ENCODE results near the gene TTC3. TPM values are rescaled to one million over a fixed set of nuclear protein-coding genes. Genes with fewer than 3 reads are reported as not detected.

Gene TTC3
- total and polyA plus RNA-seq, 10 of the 15 experiments (the other 5 are each of a cell fraction or from before 2014, with no cell fraction given) = 23.1 to 94.9 (median 72.7) TPM

DNA sequence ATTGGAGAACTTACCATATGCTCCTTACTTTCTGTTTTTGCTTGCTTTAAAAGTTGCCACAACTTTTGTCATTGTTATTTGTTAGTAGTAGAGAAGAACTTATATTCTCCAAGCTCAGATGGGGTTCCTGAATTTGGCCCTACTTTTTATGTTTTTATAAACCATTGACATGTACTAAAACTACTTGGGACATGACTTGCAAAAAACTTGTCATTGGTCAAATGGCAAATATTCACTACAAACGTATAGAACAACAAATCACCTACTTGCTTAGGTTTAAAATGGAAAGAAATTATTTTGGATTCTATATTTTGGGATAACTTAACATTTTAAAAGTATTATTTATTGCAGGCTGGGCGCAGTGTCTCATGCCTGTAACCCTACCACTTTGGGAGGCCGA, 32.8 kb upstream of the TTC3 start:
- intact Hi-C loops (cut with micrococcal nuclease; ENCODE audit: unreplicated experiment) (no loop called here), in situ Hi-C loops (cut with MboI) (no loop called here)
- ChIA-PET RAD21 (ENCODE audit: unreplicated experiment) (no interaction called here), POLR2A (no interaction called here), SMC1A (ENCODE audit: uncharacterized antibody, unreplicated experiment) (no interaction called here), CTCF (interaction anchor here (0.9 kb wide), 1 partner anchor 30 kb away, joined by 4 read pairs; no protein-coding TSS in a partner anchor)
- ATAC-seq (no peak), DNase-seq (ENCODE audit: low read depth, low spot score) (no peak), FAIRE-seq (no peak)
- Histone ChIP-seq H3K27me3 (replicated peaks in 1 of 2; ENCODE audit: control insufficient read depth in 2 of 2, insufficient read depth in 2 of 2, low read length in 1 of 2) (no peaks in the 10 kb centered on the region), H4K20me1 (ENCODE audit: control insufficient read depth, insufficient read depth) (no peaks in the 10 kb centered on the region), H3K9me3 (replicated peaks; ENCODE audit: control insufficient read depth, insufficient read depth, low read length) (no peaks in the 10 kb centered on the region), H3K27ac (ENCODE audit: control insufficient read depth, insufficient read depth) (no peak overlapping the region), H3K4me3 (no peak overlapping the region), H3K9ac (ENCODE audit: control insufficient read depth, insufficient read depth, low read length) (no peak overlapping the region), H3K4me1 (ENCODE audit: control insufficient read depth, insufficient read depth, low read length) (0 out of 2 replicates have a peak, but pooled peaks cover 2% of the 10 kb centered on the region), H2AFZ (ENCODE audit: control insufficient read depth, low read depth, low read length) (no peak overlapping the region), H3K36me3 (ENCODE audit: control insufficient read depth in 2 of 2, insufficient read depth in 2 of 2, low read length in 1 of 2) (no peaks in the 10 kb centered on the region), H3K79me2 (ENCODE audit: control insufficient read depth, insufficient read depth, low read length) (no peaks in the 10 kb centered on the region), H3K4me2 (ENCODE audit: control insufficient read depth, insufficient read depth) (no peak overlapping the region)
- no TSS peak for BruUV-seq (replicated peaks)
- WGBS (ENCODE audit: insufficient coverage, insufficient replicate concordance, low lambda C conversion rate, missing lambda C conversion rate) = 29% methylated on average over 3 of the region's 3 CpGs
- no peak for TF ChIP-seq SMC3 (IDR thresholded peaks at IDR 0.05; ENCODE audit: borderline replicate concordance, low read length)
- no peak for TF ChIP-seq CEBPB (IDR thresholded peaks at IDR 0.05; ENCODE audit: borderline replicate concordance in 1 of 2, low read depth in 2 of 2, low read length in 2 of 2)
- no peak for TF ChIP-seq E4F1 (IDR thresholded peaks at IDR 0.05; ENCODE audit: borderline replicate concordance, partially characterized antibody)
- TF ChIP-seq BMI1 (IDR thresholded peaks at IDR 0.05; ENCODE audit: borderline replicate concordance) = no peak
- TF ChIP-seq ZNF622 (IDR thresholded peaks at IDR 0.05) = no peak
- TF ChIP-seq CHD1 (IDR thresholded peaks at IDR 0.05; ENCODE audit: low read depth, low read length) = no peak
- TF ChIP-seq BACH1 (IDR thresholded peaks at IDR 0.05; ENCODE audit: borderline replicate concordance) = no peak
- TF ChIP-seq NRF1 (conservative IDR thresholded peaks at IDR 0.05; ENCODE audit: low read depth, low read length) = no peak
- no peak for TF ChIP-seq BCL11A (IDR thresholded peaks at IDR 0.05; ENCODE audit: low read depth, low read length)
- no peak for TF ChIP-seq MEF2A (IDR thresholded peaks at IDR 0.05; ENCODE audit: insufficient read depth, low read depth, low read length)
- TF ChIP-seq HSF1 (IDR thresholded peaks at IDR 0.05; ENCODE audit: low read depth, low read length) = no peak
- TF ChIP-seq KAT2A (conservative IDR thresholded peaks at IDR 0.05; ENCODE audit: control insufficient read depth, low read depth, low read length) = no peak
- TF ChIP-seq SPI1 (IDR thresholded peaks at IDR 0.05; ENCODE audit: borderline replicate concordance, insufficient read depth, low read depth, low read length) = no peak
- no peak for TF ChIP-seq CREB1 (IDR thresholded peaks at IDR 0.05; ENCODE audit: low read depth)
- TF ChIP-seq HDAC2 (IDR thresholded peaks at IDR 0.05) = no peak
- TF ChIP-seq NFXL1 (IDR thresholded peaks at IDR 0.05; ENCODE audit: borderline replicate concordance) = no peak
- TF ChIP-seq, protein P1, sequence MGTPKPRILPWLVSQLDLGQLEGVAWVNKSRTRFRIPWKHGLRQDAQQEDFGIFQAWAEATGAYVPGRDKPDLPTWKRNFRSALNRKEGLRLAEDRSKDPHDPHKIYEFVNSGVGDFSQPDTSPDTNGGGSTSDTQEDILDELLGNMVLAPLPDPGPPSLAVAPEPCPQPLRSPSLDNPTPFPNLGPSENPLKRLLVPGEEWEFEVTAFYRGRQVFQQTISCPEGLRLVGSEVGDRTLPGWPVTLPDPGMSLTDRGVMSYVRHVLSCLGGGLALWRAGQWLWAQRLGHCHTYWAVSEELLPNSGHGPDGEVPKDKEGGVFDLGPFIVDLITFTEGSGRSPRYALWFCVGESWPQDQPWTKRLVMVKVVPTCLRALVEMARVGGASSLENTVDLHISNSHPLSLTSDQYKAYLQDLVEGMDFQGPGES (IDR thresholded peaks at IDR 0.05) = no peak
- TF ChIP-seq SRF (IDR thresholded peaks at IDR 0.05; ENCODE audit: low read depth in 2 of 2, low read length in 2 of 2) = no peak

All from GM12878 (cell line).